ENCODE results near the gene HACD4. TPM values are rescaled to one million over a fixed set of nuclear protein-coding genes. Genes with fewer than 3 reads are reported as not detected.

Gene HACD4
- total and polyA plus RNA-seq, 2 of the 13 experiments (the other 11 are each of a cell fraction or from before 2014, with no cell fraction given) = not detected

DNA sequence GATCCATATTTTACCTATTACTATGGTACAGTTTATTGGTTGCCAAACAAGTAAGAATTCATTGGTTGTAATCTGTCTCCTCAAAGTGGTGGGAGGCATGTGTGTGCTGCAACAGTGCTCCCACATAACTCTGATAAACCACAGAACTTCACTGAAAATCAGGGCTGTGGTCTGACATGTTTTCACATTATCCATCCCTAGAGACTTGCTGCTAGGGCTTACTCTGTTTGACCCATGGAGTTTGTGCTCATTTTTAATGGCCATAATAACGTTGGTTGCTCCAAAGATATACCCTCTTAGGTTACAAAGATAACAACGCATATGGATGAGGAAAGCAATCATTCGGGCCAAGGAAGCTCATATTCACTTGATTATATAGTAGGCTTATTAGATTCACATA is 37.0 kb downstream of the HACD4 start:
- intact Hi-C loops (cut with micrococcal nuclease; ENCODE audit: unreplicated experiment) (no loop called here), in situ Hi-C loops (cut with HindIII; ENCODE audit: extremely low pct_ligation_motif_present, low pct_unique_long_range_greater_than_20kb) (no loop called here)
- Histone ChIP-seq H3K36me3 (replicated peaks in 1 of 2; ENCODE audit: control insufficient read depth in 1 of 2, insufficient read depth in 2 of 2, low read length in 2 of 2) (peaks cover 4 to 6% of the 10 kb centered on the region in 2 experiments; a peak in 3 of 5 replicates), H3K4me3 (replicated peaks in 1 of 3; ENCODE audit: insufficient read depth in 1 of 3, low read depth in 2 of 3, low read length in 3 of 3) (no peak overlapping the region), H2AFZ (ENCODE audit: low read length) (no peak overlapping the region), H3K9me3 (ENCODE audit: low read length) (no peaks in the 10 kb centered on the region), H3K4me2 (ENCODE audit: low read depth, low read length) (no peak overlapping the region), H3K27ac (ENCODE audit: extremely low read length, insufficient read depth, low read length) (no peak overlapping the region), H4K20me1 (ENCODE audit: insufficient read depth, low read length) (no peaks in the 10 kb centered on the region), H3K79me2 (ENCODE audit: insufficient read depth, low read length) (no peaks in the 10 kb centered on the region), H3K4me1 (ENCODE audit: insufficient read depth, low read length) (no peaks in the 10 kb centered on the region), H3K27me3 (ENCODE audit: control insufficient read depth in 1 of 2, insufficient read depth in 2 of 2, low read length in 2 of 2) (no peaks in the 10 kb centered on the region), H3K9ac (ENCODE audit: insufficient read depth, low read depth, low read length) (no peak overlapping the region)
- 96% methylated on average over 3 of the region's 3 CpGs for WGBS (ENCODE audit: low lambda C conversion rate)
- ATAC-seq = no peak
- no peak for FAIRE-seq
- no peak for DNase-seq (ENCODE audit: low spot score)
- POLR2A ChIA-PET = no interaction called here
- CTCF ChIA-PET (ENCODE audit: low intra/inter-chr PET ratio, low total read pairs) = no interaction called here
- BruUV-seq (replicated peaks) = no TSS peak
- TF ChIP-seq KDM3A (CRISPR knock-in tag; IDR thresholded peaks at IDR 0.05; ENCODE audit: low read depth) = no peak
- TF ChIP-seq CHCHD3 (CRISPR knock-in tag; IDR thresholded peaks at IDR 0.05) = no peak
- TF ChIP-seq MTA3 (CRISPR knock-in tag; IDR thresholded peaks at IDR 0.05) = no peak

GRCh38 chr9:20990867-20991266 is 40.6 kb downstream of the HACD4 start:
- Histone ChIP-seq H3K79me2 (ENCODE audit: insufficient read depth, low read length) (no peaks in the 10 kb centered on the region), H3K9me3 (ENCODE audit: low read length) (no peaks in the 10 kb centered on the region), H3K36me3 (replicated peaks in 1 of 2; ENCODE audit: control insufficient read depth in 1 of 2, insufficient read depth in 2 of 2, low read length in 2 of 2) (peaks cover 4 to 8% of the 10 kb centered on the region in 2 experiments), H3K4me1 (ENCODE audit: insufficient read depth, low read length) (no peaks in the 10 kb centered on the region), H3K27me3 (ENCODE audit: control insufficient read depth in 1 of 2, insufficient read depth in 2 of 2, low read length in 2 of 2) (no peaks in the 10 kb centered on the region), H3K9ac (ENCODE audit: insufficient read depth, low read depth, low read length) (no peak overlapping the region), H3K27ac (ENCODE audit: extremely low read length, insufficient read depth, low read length) (no peak overlapping the region), H3K4me2 (ENCODE audit: low read depth, low read length) (no peak overlapping the region), H3K4me3 (replicated peaks in 1 of 3; ENCODE audit: insufficient read depth in 1 of 3, low read depth in 2 of 3, low read length in 3 of 3) (no peak overlapping the region), H2AFZ (ENCODE audit: low read length) (no peak overlapping the region), H4K20me1 (ENCODE audit: insufficient read depth, low read length) (no peaks in the 10 kb centered on the region)
- FAIRE-seq = no peak
- no peak for DNase-seq (ENCODE audit: low spot score)
- in situ Hi-C loops (cut with HindIII; ENCODE audit: extremely low pct_ligation_motif_present, low pct_unique_long_range_greater_than_20kb) (no loop called here), intact Hi-C loops (cut with micrococcal nuclease; ENCODE audit: unreplicated experiment) (no loop called here)
- no peak for TF ChIP-seq ZNF101 (CRISPR knock-in tag; IDR thresholded peaks at IDR 0.05; ENCODE audit: borderline replicate concordance, low read depth)
- TF ChIP-seq YY1 (IDR thresholded peaks at IDR 0.05; ENCODE audit: insufficient read depth, insufficient replicate concordance, low read depth, low read length) = no peak
- TF ChIP-seq ZNF441 (CRISPR knock-in tag; IDR thresholded peaks at IDR 0.05; ENCODE audit: borderline replicate concordance) = no peak
- TF ChIP-seq MTA3 (CRISPR knock-in tag; IDR thresholded peaks at IDR 0.05) = no peak
- no peak for TF ChIP-seq ZNF879 (CRISPR knock-in tag; IDR thresholded peaks at IDR 0.05)
- no peak for TF ChIP-seq ZBTB46 (CRISPR knock-in tag; IDR thresholded peaks at IDR 0.05; ENCODE audit: borderline replicate concordance)
- no peak for TF ChIP-seq ZNF431 (CRISPR knock-in tag; IDR thresholded peaks at IDR 0.05; ENCODE audit: borderline replicate concordance, low read depth)
- no peak for TF ChIP-seq U2AF2 (IDR thresholded peaks at IDR 0.05; ENCODE audit: low read depth, low read length)
- TF ChIP-seq ISX (CRISPR knock-in tag; conservative IDR thresholded peaks at IDR 0.05) = no peak
- no peak for TF ChIP-seq ATF3 (CRISPR knock-in tag; IDR thresholded peaks at IDR 0.05)
- TF ChIP-seq ZNF256 (CRISPR knock-in tag; conservative IDR thresholded peaks at IDR 0.05) = no peak
- no peak for TF ChIP-seq ZBTB8A (CRISPR knock-in tag; IDR thresholded peaks at IDR 0.05; ENCODE audit: borderline replicate concordance, low read depth)
- no peak for TF ChIP-seq EHMT2 (IDR thresholded peaks at IDR 0.05; ENCODE audit: borderline replicate concordance, low read depth, low read length)
- TF ChIP-seq, protein P1, sequence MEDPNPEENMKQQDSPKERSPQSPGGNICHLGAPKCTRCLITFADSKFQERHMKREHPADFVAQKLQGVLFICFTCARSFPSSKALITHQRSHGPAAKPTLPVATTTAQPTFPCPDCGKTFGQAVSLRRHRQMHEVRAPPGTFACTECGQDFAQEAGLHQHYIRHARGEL (CRISPR knock-in tag; IDR thresholded peaks at IDR 0.05) = no peak
- TF ChIP-seq ZNF607 (CRISPR knock-in tag; IDR thresholded peaks at IDR 0.05; ENCODE audit: borderline replicate concordance) = no peak
- CTCF ChIA-PET (ENCODE audit: low intra/inter-chr PET ratio, low total read pairs) = no interaction called here
- 97% methylated on average over 2 of the region's 2 CpGs for WGBS (ENCODE audit: low lambda C conversion rate)
- BruUV-seq (replicated peaks) = no TSS peak
- no peak for ATAC-seq
- POLR2A ChIA-PET = no interaction called here
